AG09309 (cell line): ENCODE results near the gene EPHA2.

Source experiments
- DNase-seq: peaks from one replicate; pipeline ENCODE4 v3.0.0-alpha.2; 2010; ENCODE audit warnings: low read depth
- H3K4me3 ChIP-seq: 2 replicates; pipeline ENCODE4 v1.5.1; 2011; ENCODE audit warnings: mild to moderate bottlenecking, low read depth, low read length, moderate library complexity; ENCODE audit not compliant: control insufficient read depth
- TF ChIP-seq, protein P1 (sequence below): IDR thresholded peaks from 2 replicates; pipeline ENCODE4 v1.5.1; 2011; ENCODE audit warnings: mild to moderate bottlenecking, low read depth, low read length, inconsistent platforms; ENCODE audit not compliant: insufficient read depth, control insufficient read depth; ENCODE audit errors: missing control alignments

Gene EPHA2

DNA sequence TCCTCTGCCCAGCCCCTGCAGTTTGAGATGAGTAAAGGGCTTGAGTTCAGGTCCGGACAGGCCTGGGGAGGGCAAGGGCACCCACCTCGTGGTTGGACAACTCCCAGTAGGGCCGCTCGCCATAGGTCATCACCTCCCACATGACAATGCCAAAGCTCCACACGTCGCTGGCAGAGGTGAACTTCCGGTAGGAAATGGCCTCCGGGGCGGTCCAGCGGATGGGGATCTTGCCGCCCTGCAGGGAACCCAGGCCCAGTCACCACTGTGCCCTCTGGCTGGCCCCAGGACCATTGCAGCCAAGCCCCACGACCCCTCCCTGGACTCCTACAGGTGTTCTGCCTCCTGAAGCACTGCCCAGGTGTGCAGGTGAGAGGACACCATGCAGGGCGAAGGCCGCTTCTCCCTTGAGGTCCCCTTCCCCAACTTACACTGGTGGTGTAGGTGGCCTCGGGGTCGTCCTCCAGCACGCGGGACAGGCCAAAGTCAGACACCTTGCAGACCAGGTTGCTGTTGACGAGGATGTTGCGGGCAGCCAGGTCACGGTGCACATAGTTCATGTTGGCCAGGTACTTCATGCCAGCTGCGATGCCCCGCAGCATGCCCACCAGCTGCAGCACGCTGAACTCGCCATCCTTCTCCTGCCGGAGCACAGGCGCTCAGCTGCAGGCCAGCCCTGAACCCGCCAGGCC lies 24.1 kb downstream of the EPHA2 start:
- DNase-seq: no peak
- H3K4me3 ChIP-seq: no peak overlapping the region
- TF ChIP-seq, protein P1, sequence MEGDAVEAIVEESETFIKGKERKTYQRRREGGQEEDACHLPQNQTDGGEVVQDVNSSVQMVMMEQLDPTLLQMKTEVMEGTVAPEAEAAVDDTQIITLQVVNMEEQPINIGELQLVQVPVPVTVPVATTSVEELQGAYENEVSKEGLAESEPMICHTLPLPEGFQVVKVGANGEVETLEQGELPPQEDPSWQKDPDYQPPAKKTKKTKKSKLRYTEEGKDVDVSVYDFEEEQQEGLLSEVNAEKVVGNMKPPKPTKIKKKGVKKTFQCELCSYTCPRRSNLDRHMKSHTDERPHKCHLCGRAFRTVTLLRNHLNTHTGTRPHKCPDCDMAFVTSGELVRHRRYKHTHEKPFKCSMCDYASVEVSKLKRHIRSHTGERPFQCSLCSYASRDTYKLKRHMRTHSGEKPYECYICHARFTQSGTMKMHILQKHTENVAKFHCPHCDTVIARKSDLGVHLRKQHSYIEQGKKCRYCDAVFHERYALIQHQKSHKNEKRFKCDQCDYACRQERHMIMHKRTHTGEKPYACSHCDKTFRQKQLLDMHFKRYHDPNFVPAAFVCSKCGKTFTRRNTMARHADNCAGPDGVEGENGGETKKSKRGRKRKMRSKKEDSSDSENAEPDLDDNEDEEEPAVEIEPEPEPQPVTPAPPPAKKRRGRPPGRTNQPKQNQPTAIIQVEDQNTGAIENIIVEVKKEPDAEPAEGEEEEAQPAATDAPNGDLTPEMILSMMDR: no peak

DNA sequence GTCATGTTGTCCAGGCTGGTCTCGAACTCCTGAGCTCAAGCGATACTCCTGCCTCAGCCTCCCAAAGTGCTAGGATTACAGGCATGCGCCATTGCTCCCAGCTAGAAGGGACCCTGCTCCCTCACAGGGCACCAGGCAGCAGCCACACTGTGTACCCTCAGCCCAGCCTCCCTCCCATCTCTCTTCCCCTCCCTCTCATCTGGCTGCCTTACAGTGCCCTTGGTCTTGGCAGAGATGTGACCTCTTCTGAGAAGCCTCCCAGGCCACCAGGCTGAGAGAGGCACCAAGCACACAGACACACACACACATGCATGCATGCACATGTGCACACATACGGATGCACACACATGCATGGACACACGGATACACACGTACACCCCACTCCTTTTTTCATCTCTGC lies 25.0 kb downstream of the EPHA2 start:
- TF ChIP-seq, protein P1: no peak
- DNase-seq: no peak

GRCh38 chr1:16129921-16130543 lies 25.8 kb downstream of the EPHA2 start:
- no peak overlapping the region for H3K4me3 ChIP-seq
- DNase-seq: no peak
- TF ChIP-seq, protein P1: no peak

More for the DNA sequence above, 25.0 kb downstream of the EPHA2 start:
- H3K4me3 ChIP-seq: no peak overlapping the region

DNA sequence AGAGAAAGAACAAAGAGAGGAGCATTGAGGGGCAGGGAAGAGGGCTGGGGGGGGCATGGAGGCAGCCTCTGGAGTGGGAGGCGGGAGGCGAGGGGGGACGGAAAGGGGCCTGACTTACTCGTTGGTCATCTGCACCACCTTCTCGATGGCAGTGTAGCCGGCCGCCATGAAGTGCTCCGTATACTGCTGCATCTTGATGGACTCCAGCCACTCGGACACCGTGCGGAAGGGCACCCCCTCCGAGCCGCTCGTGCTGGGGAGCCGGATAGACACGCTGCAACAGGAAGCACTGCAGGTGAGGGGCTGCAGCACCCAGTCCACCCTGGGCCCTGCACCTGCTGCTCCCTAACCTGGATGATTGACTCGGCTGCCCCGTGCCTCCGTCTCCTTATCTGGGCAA lies 26.6 kb downstream of the EPHA2 start:
- TF ChIP-seq, protein P1: no peak
- H3K4me3 ChIP-seq: no peak overlapping the region
- no peak for DNase-seq

DNA sequence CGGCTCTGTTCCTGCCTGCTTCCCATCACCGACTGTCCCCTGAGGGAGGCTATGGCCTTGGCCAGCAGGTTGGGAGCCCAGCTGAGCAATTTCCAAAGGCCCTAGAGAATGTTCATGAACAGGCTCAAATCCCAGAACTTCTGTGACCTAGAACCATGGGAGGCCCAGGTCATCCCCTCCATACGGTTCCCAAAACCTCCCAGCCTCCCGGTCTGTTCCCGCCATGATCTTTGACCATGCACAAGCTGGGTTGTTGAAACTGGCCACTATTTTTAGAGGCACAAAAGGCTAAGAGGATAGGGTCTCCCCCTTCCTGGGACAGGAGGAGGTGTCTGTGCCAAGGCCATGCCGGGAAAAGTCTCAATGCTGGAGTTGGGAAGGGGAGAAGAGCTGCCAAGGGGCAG lies 27.5 kb downstream of the EPHA2 start:
- no peak overlapping the region for H3K4me3 ChIP-seq
- TF ChIP-seq, protein P1: no peak
- DNase-seq: no peak

DNA sequence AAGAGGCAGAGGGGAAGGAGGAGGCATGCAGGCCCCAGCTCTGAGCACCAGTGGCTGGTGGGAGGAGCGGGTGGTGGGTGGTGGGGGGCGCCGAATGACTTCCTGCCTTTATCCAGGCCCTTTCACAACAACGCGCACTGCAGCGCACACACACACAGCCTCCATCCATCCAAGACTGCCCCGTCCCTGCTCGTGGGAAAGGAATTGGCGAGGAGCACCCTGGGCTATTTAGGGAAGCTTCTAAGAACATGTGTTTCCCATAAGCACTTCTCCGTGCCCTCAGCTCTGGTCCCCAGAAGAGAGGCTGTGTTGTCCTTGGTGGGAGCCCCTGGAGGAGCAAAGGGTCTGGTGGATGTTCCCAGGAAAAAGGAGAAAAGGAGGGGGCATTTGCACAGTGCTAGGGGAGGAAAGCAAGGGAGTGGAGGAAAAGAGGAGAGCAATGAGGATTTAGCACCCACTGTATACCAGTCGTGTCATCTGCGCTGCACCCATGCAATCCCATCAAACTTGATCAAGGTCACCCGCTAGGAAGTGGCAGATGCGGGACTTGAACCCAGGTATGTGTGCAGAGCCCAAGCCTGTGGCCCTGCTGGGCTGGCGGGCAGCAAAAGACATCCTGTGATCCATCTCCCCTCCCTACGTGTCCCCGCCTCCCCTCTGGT lies 28.1 kb downstream of the EPHA2 start:
- DNase-seq: no peak
- H3K4me3 ChIP-seq: no peak overlapping the region
- TF ChIP-seq, protein P1: no peak
